Heart right ventricle (tissue), 16 donors: ENCODE results near the gene NHERF1. TPM values are rescaled to one million over a fixed set of nuclear protein-coding genes. Genes with fewer than 3 reads are reported as not detected.

Experiments used
- ATAC-seq, 8 donors: fragments of 200-7000 bp; cut with Tn5 transposase; one replicate each; pipeline ENCODE4 v1.9.1; 2020; ENCODE audit warnings: mild to moderate bottlenecking in 8 of 8, moderate library complexity in 8 of 8, moderate number of reproducible peaks in 1 of 8
- DNase-seq, 2 donors: peaks; one replicate each; pipeline ENCODE4 v3.0.0-alpha.2; 2020
- H3K27ac ChIP-seq, 10 donors: fragments of 200-600 bp; sonication (generic) in 2 of 10; one replicate each; pipeline versions ENCODE4 v1.5.0 to v1.8.0; 2020 to 2022; ENCODE audit warnings: mild to moderate bottlenecking in 3 of 10
- H3K27me3 ChIP-seq, 7 donors: fragments of 200-600 bp; one replicate each; pipeline ENCODE4 v1.8.0; 2021 to 2022; ENCODE audit warnings: mild to moderate bottlenecking in 2 of 7
- H3K36me3 ChIP-seq, 9 donors: fragments of 200-600 bp; sonication (generic) in 1 of 9; one replicate each; pipeline versions ENCODE4 v1.5.0 to v1.8.0; 2020 to 2022; ENCODE audit warnings: mild to moderate bottlenecking in 2 of 9
- H3K4me1 ChIP-seq, 9 donors: fragments of 200-600 bp; sonication (generic) in 1 of 9; one replicate each; pipeline versions ENCODE4 v1.5.0 to v1.8.0; 2020 to 2022; ENCODE audit warnings: mild to moderate bottlenecking in 4 of 9
- H3K4me3 ChIP-seq, 10 donors: fragments of 200-600 bp; sonication (generic) in 2 of 10; one replicate each; pipeline versions ENCODE4 v1.5.0 to v1.8.0; 2020 to 2022; ENCODE audit warnings: mild to moderate bottlenecking in 7 of 10, moderate library complexity in 2 of 10
- H3K9me3 ChIP-seq, 11 donors: fragments of 200-600 bp in 10 of 11; sonication (generic) in 2 of 11; one replicate each; pipeline versions ENCODE4 v1.5.0 to v1.8.0; 2013 to 2022; ENCODE audit warnings: mild to moderate bottlenecking in 2 of 11, control low read depth in 1 of 11, moderate library complexity in 1 of 11
- CTCF ChIP-seq, 9 donors: fragments of 200-600 bp; sonication (generic) in 2 of 9; IDR thresholded peaks; one replicate each; pipeline versions ENCODE4 v1.5.0 to v1.8.0; 2021 to 2022; ENCODE audit warnings: antibody characterized with exemption in 9 of 9, mild to moderate bottlenecking in 5 of 9, moderate library complexity in 1 of 9
- WGBS, 2 donors: extraction: QIAGEN DNeasy Blood & Tissue Kit; methylation state at CpG; one replicate each; pipeline ENCODE4 v1.1.7; 2013; ENCODE audit warnings: inconsistent platforms in 1 of 2; 5-methylcytosine and 5-hydroxymethylcytosine counted together
- intact Hi-C, 10 donors: fragments of 100-400 bp; cut with DNase I; formaldehyde crosslinking; loops; one replicate each; pipeline versions ENCODE4 v1.11.1 to v1.14.2; 2022
- polyA plus RNA-seq, 2 donors: library from polyadenylated mRNA; stranded (reverse); fragments of 200-250 nt; gene quantifications; one replicate each; pipeline ENCODE4 v1.2.3, GENCODE V29; 2013
- total RNA-seq, 10 donors: library from RNA; stranded (reverse); fragmentation: NEBNext Ultra II Directional in 3 of 10; extraction: Animal tissue kit (Norgen Biotek cat#: 25700) in 3 of 10; gene quantifications; one replicate each; pipeline versions ENCODE4 v1.2.1 to v1.2.4, GENCODE V29; 2021 to 2023
- donor health status: Arrhythmogenic right ventricular cardiomyopathy.
- donor health status: ischemic (EF 13 %, LVEDD 7.1; RV severe dilation, severe dysfunction).
- donor health status: healthy with polysubstance abuse.
- donor health status: DM: no; HTN: yes; CAD: no.
- donor health status: DM: no; HTN: no; CAD: no.
- donor health status: ischemic (EF 25% LVEDD 6.9; RV normal size, moderate dysfunction).
- donor health status: ischemic (EF 25% LVEDD 5.7; RV mildly dilated, moderate dysfunction).
- donor health status: healthy.
- donor health status: DM: yes; HTN: yes; CAD: no.
- donor health status: Ischemic cardiomyopathy.
- donor health status: ischemic (EF 35%, LVEDD 5.7; RV mildly dilated, moderate dysfunction).
- donor health status: nonischemic (EF 11% LVEDD 7.7; RV severe dilation, severe dysfunction).
- donor health status: DM: yes; HTN: yes; CAD: no.
- donor health status: PGD.
- donor health status: ischemic (EF 29% LVEDD 5.4; RV normal size, mild dysfunction).
- donor health status: nonischemic (EF 23%, LVEDD 6.1; RV moderate dilation, normal function).

Gene NHERF1
- total and polyA plus RNA-seq, 12 donors, result 6.7 to 33.4 (median 12.7) TPM

- Histone ChIP-seq H3K4me3 (no peak overlapping the region), H3K36me3 (peaks cover 0 to 45% (median 0%) of the 10 kb centered on the region in 9 donors), H3K9me3 (no peaks in the 10 kb centered on the region), H3K27ac (peak overlapping the region in 1 of 10 donors; percentile 87), H3K27me3 (no peaks in the 10 kb centered on the region), H3K4me1 (peaks cover 0 to 58% (median 11%) of the 10 kb centered on the region in 9 donors)
- TF ChIP-seq CTCF (IDR thresholded peaks at IDR 0.05), result peak in 4 of 9 donors; percentile 24 to 40 (median 26)
- WGBS, 2 donors, result 67 to 69% methylated on average over 7 of the region's 7 CpGs
- DNase-seq (no peak), ATAC-seq (no peak)
- intact Hi-C loops, result loop anchor here in 3 of 10 donors (5.0 kb wide), 2 partner anchors 33 to 38 kb away; partner anchors contain the start of gene NHERF1 (in 2 of the 3)
These were observed 32.2 kb downstream of the NHERF1 start for GRCh38 chr17:74780443-74781238.

- peaks cover 0 to 50% (median 0%) of the 10 kb centered on the region in 9 donors for H3K36me3 ChIP-seq
- no peaks in the 10 kb centered on the region for H3K27me3 ChIP-seq
- DNase-seq, result no peak
- intact Hi-C loops, result loop anchor here in 3 of 10 donors (5.0 kb wide), 2 partner anchors 35 to 40 kb away; partner anchors contain the start of gene NHERF1 (in 2 of the 3)
- peaks cover 0 to 58% (median 0%) of the 10 kb centered on the region in 9 donors for H3K4me1 ChIP-seq
- no peak overlapping the region for H3K27ac ChIP-seq
- 91 to 92% methylated on average over 5 of the region's 5 CpGs for WGBS, 2 donors
- H3K9me3 ChIP-seq, result no peaks in the 10 kb centered on the region
- no peak overlapping the region for H3K4me3 ChIP-seq
- no peak for TF ChIP-seq CTCF (IDR thresholded peaks at IDR 0.05)
- no peak for ATAC-seq
These were observed 34.1 kb downstream of the NHERF1 start for GRCh38 chr17:74782571-74782970.

GRCh38 chr17:74784125-74784810 lies 35.8 kb downstream of the NHERF1 start:
- H3K36me3 ChIP-seq, result peaks cover 0 to 61% (median 0%) of the 10 kb centered on the region in 9 donors
- TF ChIP-seq CTCF (IDR thresholded peaks at IDR 0.05), result no peak
- no peak overlapping the region for H3K27ac ChIP-seq
- no peak for DNase-seq
- H3K4me3 ChIP-seq, result no peak overlapping the region
- peaks cover 0 to 41% (median 0%) of the 10 kb centered on the region in 9 donors for H3K4me1 ChIP-seq
- intact Hi-C loops, result loop anchor here in 3 of 10 donors (5.0 kb wide), 2 partner anchors 37 to 42 kb away; partner anchors contain the start of gene NHERF1 (in 2 of the 3)
- H3K27me3 ChIP-seq, result no peaks in the 10 kb centered on the region
- ATAC-seq, result no peak
- WGBS, 2 donors, result 80 to 86% methylated on average over 5 of the region's 5 CpGs
- H3K9me3 ChIP-seq, result no peaks in the 10 kb centered on the region
